Chondrocyte (in vitro differentiated cells): ENCODE results near the gene IQCH. TPM values are rescaled to one million over a fixed set of nuclear protein-coding genes. Genes with fewer than 3 reads are reported as not detected.

Experiments used
- DNase-seq: peaks from one replicate; pipeline ENCODE4 v3.0.0; 2021; ENCODE audit warnings: mixed read lengths, low spot score
- H3K27ac Mint-ChIP-seq: one replicate; pipeline ENCODE4 v1.8.0; 2021; ENCODE audit warnings: mild to moderate bottlenecking, moderate library complexity, mixed read lengths; ENCODE audit not compliant: unreplicated experiment
- H3K27me3 Mint-ChIP-seq: 2 replicates; pipeline ENCODE4 v1.8.0; 2021; ENCODE audit warnings: low read depth, mixed read lengths
- H3K36me3 Mint-ChIP-seq: 2 replicates; pipeline ENCODE4 v1.8.0; 2021; ENCODE audit warnings: low read depth, mixed read lengths
- H3K4me1 Mint-ChIP-seq: 2 replicates; pipeline ENCODE4 v1.8.0; 2021; ENCODE audit warnings: low read depth, mild to moderate bottlenecking, mixed read lengths
- H3K4me3 Mint-ChIP-seq: one replicate; pipeline ENCODE4 v1.8.0; 2021; ENCODE audit warnings: mild to moderate bottlenecking, moderate library complexity, mixed read lengths; ENCODE audit not compliant: unreplicated experiment
- H3K9me3 Mint-ChIP-seq: 2 replicates; pipeline ENCODE4 v1.8.0; 2021; ENCODE audit warnings: low read depth, mixed read lengths
- CTCF ChIP-seq: fragments of 200-600 bp; sonication (generic); IDR thresholded peaks from 2 replicates; pipeline ENCODE4 v1.5.0; 2021; ENCODE audit warnings: antibody characterized with exemption, mild to moderate bottlenecking, moderate library complexity
- total RNA-seq: library from RNA; stranded (reverse); gene quantifications from 3 replicates; pipeline ENCODE4 v1.2.1, GENCODE V29; 2021

The IQCH gene
- total RNA-seq, 1 donor from 2014 or later = 1.0 TPM

DNA sequence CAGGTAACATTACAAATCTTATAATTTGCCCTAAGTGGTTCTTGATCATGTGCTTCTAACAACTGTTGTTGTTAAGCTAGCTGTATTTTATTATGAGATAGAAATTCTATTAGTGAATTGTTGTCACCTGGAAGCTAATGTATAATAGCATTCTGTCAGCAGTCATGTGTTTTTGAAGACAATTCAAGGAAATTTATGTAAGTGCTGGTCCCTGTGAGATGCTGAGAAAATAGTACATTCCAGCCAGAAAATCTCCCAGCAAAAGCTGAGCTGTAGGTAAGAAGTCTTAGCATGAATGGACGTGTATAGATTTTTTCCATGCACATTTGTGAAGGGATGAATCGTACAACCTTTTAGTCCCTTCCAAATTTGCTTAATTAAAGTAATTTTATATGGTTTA lies 146.3 kb downstream of the IQCH start:
- Mint-ChIP-seq H3K36me3 (no peaks in the 10 kb centered on the region), H3K4me1 (peaks cover 6% of the 10 kb centered on the region), H3K9me3 (no peaks in the 10 kb centered on the region), H3K27me3 (peaks cover 10% of the 10 kb centered on the region), H3K4me3 (no peak overlapping the region), H3K27ac (no peak overlapping the region)
- TF ChIP-seq CTCF = no peak
- no peak for DNase-seq

DNA sequence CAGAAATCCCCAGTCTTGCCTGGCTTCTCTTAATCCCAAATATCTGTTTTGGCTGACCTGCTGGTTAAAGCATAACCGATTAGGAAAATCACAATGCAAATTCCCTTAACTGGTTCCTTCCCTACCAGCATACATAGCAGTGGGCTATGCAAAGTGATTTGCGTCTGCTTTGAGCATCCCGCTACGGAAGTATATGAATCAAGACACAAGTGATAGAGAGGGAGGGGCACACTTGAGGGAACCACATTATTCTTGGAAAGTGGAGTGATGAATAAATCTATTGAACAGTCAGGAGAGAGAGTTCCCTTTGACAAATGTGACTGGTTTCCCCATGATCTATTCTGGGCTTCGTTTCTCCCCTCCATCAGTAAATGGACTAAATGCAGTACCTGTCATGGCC lies 146.8 kb downstream of the IQCH start:
- no peak overlapping the region for H3K27ac Mint-ChIP-seq
- TF ChIP-seq CTCF = no peak
- no peaks in the 10 kb centered on the region for H3K9me3 Mint-ChIP-seq
- H3K27me3 Mint-ChIP-seq = peaks cover 10% of the 10 kb centered on the region
- peaks cover 7% of the 10 kb centered on the region for H3K4me1 Mint-ChIP-seq
- H3K4me3 Mint-ChIP-seq = no peak overlapping the region
- no peak for DNase-seq
- no peaks in the 10 kb centered on the region for H3K36me3 Mint-ChIP-seq

DNA sequence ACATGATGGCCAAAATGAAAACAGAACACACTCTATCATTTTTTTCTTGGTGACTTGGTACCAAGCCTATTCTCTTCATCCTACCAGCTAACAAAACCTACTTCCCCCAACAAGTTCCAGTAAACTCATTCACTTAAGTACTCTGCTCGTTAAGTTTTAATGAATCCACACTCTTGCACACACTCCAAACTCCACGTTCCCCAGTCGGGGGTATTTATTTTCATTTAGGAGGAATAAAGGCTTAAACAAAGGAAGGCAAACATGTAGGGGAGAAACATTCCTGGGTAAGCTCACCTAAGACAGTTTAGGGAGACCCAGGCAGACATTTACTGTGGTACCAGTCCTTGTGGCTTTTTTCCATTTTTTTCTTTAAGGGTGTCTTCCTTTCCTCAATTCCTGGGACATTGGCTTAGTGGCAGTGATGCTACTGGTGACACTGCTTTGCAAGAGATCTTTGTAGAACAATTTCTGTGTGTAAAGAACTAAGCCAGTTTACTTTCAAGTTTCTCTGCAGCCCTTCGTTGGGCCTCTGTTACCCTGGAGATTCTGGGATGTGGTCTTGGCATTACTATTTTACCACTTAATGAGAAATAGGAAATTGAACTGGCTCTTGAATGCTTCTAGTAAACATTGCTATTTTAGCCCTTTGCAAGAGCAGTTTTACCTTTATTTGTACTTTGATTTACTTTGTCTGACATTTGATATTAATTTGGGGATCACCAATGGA lies 149.0 kb downstream of the IQCH start:
- no peak for DNase-seq
- H3K9me3 Mint-ChIP-seq = no peaks in the 10 kb centered on the region
- H3K27ac Mint-ChIP-seq = no peak overlapping the region
- H3K4me3 Mint-ChIP-seq = no peak overlapping the region
- H3K4me1 Mint-ChIP-seq = peaks cover 15% of the 10 kb centered on the region
- no peaks in the 10 kb centered on the region for H3K36me3 Mint-ChIP-seq
- H3K27me3 Mint-ChIP-seq = peaks cover 10% of the 10 kb centered on the region
- TF ChIP-seq CTCF = no peak

- Mint-ChIP-seq H3K9me3 (no peaks in the 10 kb centered on the region), H3K27me3 (peaks cover 10% of the 10 kb centered on the region), H3K4me3 (no peak overlapping the region), H3K27ac (no peak overlapping the region), H3K4me1 (peaks cover 16% of the 10 kb centered on the region), H3K36me3 (no peaks in the 10 kb centered on the region)
- no peak for TF ChIP-seq CTCF
- DNase-seq = no peak
These were observed 150.9 kb downstream of the IQCH start for GRCh38 chr15:67405208-67406191.

DNA sequence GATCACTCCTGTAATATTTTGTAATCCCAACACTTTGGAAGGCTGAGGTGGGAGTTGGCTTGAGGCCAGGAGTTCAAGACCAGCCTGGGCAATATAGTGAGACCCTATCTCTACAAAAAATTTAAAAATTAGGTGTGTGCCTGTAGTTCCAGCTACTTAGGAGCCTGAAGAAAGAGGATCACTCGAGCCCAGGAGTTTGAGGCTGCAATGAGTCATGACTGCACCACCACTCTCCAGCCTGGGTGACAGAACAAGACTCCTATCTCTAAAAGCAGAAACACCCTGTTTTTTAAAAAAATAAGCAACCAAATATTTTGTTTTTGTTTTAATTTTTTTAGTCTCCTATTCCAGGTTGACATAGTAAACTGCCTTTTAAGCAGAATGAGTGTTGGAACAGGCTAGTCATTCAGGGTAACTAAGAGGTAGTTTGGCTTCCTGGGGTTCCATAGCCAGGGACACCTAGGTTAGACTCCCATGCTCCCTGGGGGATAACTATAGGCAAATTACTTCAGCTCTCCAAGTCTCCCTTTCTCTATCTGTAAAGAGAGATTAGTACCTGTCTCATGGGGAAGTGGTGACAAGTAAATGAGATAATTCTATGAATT lies 151.8 kb downstream of the IQCH start:
- Mint-ChIP-seq H3K9me3 (no peaks in the 10 kb centered on the region), H3K4me3 (no peak overlapping the region), H3K4me1 (peaks cover 16% of the 10 kb centered on the region), H3K36me3 (no peaks in the 10 kb centered on the region), H3K27ac (no peak overlapping the region), H3K27me3 (peaks cover 10% of the 10 kb centered on the region)
- no peak for TF ChIP-seq CTCF
- DNase-seq = no peak
